ENCODE results near the gene DLG2. TPM values are rescaled to one million over a fixed set of nuclear protein-coding genes. Genes with fewer than 3 reads are reported as not detected.

DLG2 gene
- total RNA-seq, 1 donor from 2014 or later, result 7.2 TPM

GRCh38 chr11:83549984-83550667 is 2077.0 kb downstream of the DLG2 start:
- no peak for DNase-seq
- no peak for TF ChIP-seq CTCF (IDR thresholded peaks at IDR 0.05)
- H3K9me3 ChIP-seq, result no peaks in the 10 kb centered on the region
- no peaks in the 10 kb centered on the region for H3K36me3 ChIP-seq
- no peak overlapping the region for H3K4me3 ChIP-seq
- intact Hi-C loops (cut with DNase I), result no loop called here
- H3K27me3 ChIP-seq (ENCODE audit: low read depth), result no peaks in the 10 kb centered on the region
- H3K27ac ChIP-seq, result no peak overlapping the region
- H3K4me1 ChIP-seq, result no peaks in the 10 kb centered on the region
- no peak for ATAC-seq

- Histone ChIP-seq H3K4me3 (no peak overlapping the region), H3K27me3 (ENCODE audit: low read depth) (no peaks in the 10 kb centered on the region), H3K36me3 (no peaks in the 10 kb centered on the region), H3K4me1 (no peaks in the 10 kb centered on the region), H3K9me3 (no peaks in the 10 kb centered on the region), H3K27ac (no peak overlapping the region)
- intact Hi-C loops (cut with DNase I), result no loop called here
- DNase-seq, result no peak
- no peak for TF ChIP-seq CTCF (IDR thresholded peaks at IDR 0.05)
- ATAC-seq, result no peak
Measured at GRCh38 chr11:83546368-83546767, 2080.8 kb downstream of the DLG2 start.

- Histone ChIP-seq H3K27me3 (ENCODE audit: low read depth) (no peaks in the 10 kb centered on the region), H3K36me3 (no peaks in the 10 kb centered on the region), H3K4me1 (no peaks in the 10 kb centered on the region), H3K9me3 (no peaks in the 10 kb centered on the region), H3K4me3 (no peak overlapping the region), H3K27ac (no peak overlapping the region)
- no peak for TF ChIP-seq CTCF (IDR thresholded peaks at IDR 0.05)
- intact Hi-C loops (cut with DNase I), result no loop called here
- DNase-seq (no peak), ATAC-seq (no peak)
Measured at GRCh38 chr11:83545494-83546260, 2081.5 kb downstream of the DLG2 start.

GRCh38 chr11:83544846-83545245 is 2082.3 kb downstream of the DLG2 start:
- no peaks in the 10 kb centered on the region for H3K9me3 ChIP-seq
- ATAC-seq, result no peak
- intact Hi-C loops (cut with DNase I), result no loop called here
- no peak for DNase-seq
- H3K36me3 ChIP-seq, result no peaks in the 10 kb centered on the region
- H3K27ac ChIP-seq, result no peak overlapping the region
- no peaks in the 10 kb centered on the region for H3K27me3 ChIP-seq (ENCODE audit: low read depth)
- H3K4me3 ChIP-seq, result no peak overlapping the region
- no peak for TF ChIP-seq CTCF (IDR thresholded peaks at IDR 0.05)
- H3K4me1 ChIP-seq, result no peaks in the 10 kb centered on the region

GRCh38 chr11:83543706-83544439 is 2083.3 kb downstream of the DLG2 start:
- Histone ChIP-seq H3K4me3 (no peak overlapping the region), H3K27me3 (ENCODE audit: low read depth) (no peaks in the 10 kb centered on the region), H3K27ac (no peak overlapping the region), H3K9me3 (no peaks in the 10 kb centered on the region), H3K4me1 (no peaks in the 10 kb centered on the region), H3K36me3 (no peaks in the 10 kb centered on the region)
- DNase-seq (no peak), ATAC-seq (no peak)
- TF ChIP-seq CTCF (IDR thresholded peaks at IDR 0.05), result no peak
- intact Hi-C loops (cut with DNase I), result no loop called here
